ENCODE measurements around the gene TNFAIP2.

DNA sequence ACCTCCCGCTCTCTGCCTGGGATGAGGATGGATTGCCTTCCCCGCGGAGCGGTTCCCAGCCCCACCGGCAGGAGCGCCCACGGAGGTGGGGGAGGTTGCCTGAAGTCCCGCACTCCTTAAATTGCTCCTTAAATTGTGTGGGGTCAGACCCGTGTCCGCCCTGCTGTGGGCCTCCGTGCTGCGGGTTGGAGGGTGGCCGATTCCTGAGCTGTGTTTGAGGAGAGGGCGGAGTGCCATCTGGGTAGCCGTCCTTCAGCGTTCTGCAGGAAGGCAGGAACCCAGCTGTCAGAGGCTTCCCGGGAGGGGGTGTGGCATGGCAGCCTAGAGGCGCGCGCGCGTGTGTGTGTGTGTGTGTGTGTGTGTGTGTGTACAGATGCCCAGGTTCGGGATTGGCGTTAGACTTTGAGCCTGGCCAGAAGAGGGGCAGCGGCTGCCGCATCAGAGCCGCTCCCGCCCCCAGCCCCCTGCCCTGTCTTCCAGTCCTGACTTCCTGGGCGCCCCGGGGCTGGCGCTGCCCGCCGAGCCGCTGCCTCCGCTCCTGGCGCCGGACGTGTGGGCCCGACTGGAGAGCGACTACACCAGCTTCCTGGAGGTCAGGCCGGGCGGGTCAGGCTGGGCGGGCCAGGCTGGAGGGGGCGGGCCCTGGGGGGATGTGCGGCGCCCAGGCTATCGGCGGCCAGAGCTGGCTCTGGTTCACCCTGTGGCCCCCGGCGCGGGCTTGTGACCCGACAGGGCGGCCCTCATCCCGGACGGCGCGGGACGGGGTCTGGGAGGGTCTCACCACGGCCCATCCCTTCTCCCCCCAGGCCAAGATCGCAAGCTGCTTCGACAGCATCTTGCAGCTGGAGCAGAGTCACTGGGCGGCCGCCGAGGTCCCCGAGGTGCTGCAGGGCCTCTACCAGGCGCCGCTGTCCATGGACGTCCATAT, 19.5 kb upstream of the TNFAIP2 start:
- TF ChIP-seq GATA2 (IDR thresholded peaks at IDR 0.05; ENCODE audit: low read depth, low read length) = no peak
- no peak for TF ChIP-seq GATA3 (IDR thresholded peaks at IDR 0.05; ENCODE audit: low read depth, low read length)

Measured in SH-SY5Y (cell line).